Measurements from ENCODE around the gene A3GALT2.
A peak's percentile ranks its signal among the peaks of the same experiment; 100 is the strongest.

Gene A3GALT2

GRCh38 chr1:33277488-33278084 is 43.3 kb downstream of the A3GALT2 start:
- no peak overlapping the region for H3K4me3 ChIP-seq (ENCODE audit: severe bottlenecking)
- no peaks in the 10 kb centered on the region for H3K4me1 ChIP-seq (ENCODE audit: insufficient read depth, poor library complexity, severe bottlenecking)
- ATAC-seq (ENCODE audit: low read depth) = no peak
- DNase-seq (ENCODE audit: low spot score) = peak; percentile 32
- peaks cover 29% of the 10 kb centered on the region for H3K36me3 ChIP-seq (ENCODE audit: low read depth)
- H3K27me3 ChIP-seq (ENCODE audit: insufficient read depth, poor library complexity, severe bottlenecking) = no peaks in the 10 kb centered on the region
- no peaks in the 10 kb centered on the region for H3K9me3 ChIP-seq (ENCODE audit: severe bottlenecking)
- no peak overlapping the region for H3K27ac ChIP-seq (ENCODE audit: poor library complexity, severe bottlenecking)
- TF ChIP-seq CTCF (IDR thresholded peaks at IDR 0.05; ENCODE audit: poor library complexity, severe bottlenecking) = no peak

DNA sequence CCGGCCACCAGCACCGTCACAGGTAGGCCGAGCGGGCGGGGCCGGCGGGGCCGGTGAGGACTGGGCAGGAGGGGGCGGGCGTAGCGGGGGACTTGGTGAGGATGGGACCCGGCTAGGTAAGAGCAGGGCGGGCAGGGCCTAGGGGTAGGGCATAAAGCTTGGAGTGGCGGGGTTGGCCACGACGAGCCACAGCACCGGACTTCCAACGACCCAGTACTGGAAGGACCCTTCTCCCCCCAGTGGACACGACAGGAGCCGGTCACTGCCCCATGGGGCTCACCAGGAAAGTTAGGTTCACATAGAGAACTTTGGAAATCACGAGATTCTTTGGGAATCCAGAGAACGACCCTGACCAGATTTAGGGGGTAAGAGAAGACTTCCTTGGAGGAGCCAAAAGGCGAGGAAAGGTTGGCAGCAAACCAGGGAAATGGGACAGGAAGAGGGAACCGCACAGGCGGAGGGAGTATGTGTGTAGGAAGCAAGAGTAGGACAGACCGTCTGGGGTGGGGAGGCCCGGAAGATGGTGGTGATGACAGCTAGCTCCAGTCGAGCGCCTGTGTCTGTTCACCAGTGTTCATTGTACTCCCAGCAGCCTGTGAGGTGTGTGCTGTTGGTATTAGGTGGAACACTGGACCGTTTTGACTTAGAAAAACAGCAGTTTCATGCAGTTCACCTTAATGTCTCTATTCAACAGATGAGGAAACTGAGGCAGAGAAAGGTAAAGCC is 44.2 kb downstream of the A3GALT2 start:
- Histone ChIP-seq H3K36me3 (ENCODE audit: low read depth) (peaks cover 22% of the 10 kb centered on the region), H3K4me3 (ENCODE audit: severe bottlenecking) (no peak overlapping the region), H3K27ac (ENCODE audit: poor library complexity, severe bottlenecking) (no peak overlapping the region), H3K4me1 (ENCODE audit: insufficient read depth, poor library complexity, severe bottlenecking) (no peaks in the 10 kb centered on the region), H3K27me3 (ENCODE audit: insufficient read depth, poor library complexity, severe bottlenecking) (no peaks in the 10 kb centered on the region), H3K9me3 (ENCODE audit: severe bottlenecking) (no peaks in the 10 kb centered on the region)
- ATAC-seq (ENCODE audit: low read depth) = no peak
- TF ChIP-seq CTCF (IDR thresholded peaks at IDR 0.05; ENCODE audit: poor library complexity, severe bottlenecking) = no peak
- DNase-seq (ENCODE audit: low spot score) = peak; percentile 52

DNA sequence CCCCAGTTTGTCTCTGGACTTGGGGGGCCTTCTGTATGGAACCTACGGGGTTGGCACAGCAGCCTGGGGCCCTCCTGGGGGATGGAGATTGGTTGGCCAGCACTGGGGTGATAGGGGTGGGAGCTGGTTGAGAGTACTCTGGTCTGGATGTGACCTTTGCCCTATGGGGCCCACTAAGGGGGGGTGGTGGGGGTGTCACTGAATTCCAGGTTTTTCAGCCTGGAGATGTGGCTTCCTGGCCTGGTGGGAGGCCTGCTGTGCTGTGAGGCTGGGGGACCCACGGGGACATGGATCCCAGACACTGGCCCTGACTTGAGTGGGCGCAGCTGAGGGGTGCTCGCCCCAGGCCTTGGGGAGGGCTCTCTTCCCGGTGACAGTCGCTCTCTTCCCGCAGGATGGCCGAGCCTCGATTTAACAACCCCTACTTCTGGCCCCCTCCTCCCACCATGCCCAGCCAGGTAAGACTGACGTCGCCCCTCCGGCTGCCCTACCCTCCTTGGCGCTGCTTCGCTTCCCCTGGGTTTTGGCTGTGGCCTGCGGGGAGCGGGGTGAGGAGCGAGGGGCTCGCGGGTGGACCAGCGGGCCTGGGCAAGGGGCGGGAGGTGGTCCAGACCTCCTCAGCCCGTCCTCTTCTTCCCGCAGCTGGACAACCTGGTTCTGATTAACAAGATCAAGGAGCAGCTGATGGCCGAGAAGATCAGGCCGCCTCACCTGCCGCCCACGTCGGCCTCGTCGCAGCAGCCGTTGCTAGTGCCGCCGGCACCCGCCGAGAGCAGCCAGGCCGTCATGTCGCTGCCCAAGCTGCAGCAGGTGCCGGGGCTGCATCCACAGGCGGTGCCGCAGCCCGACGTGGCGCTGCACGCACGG is 45.0 kb downstream of the A3GALT2 start:
- H3K4me3 ChIP-seq (ENCODE audit: severe bottlenecking) = no peak overlapping the region
- no peaks in the 10 kb centered on the region for H3K4me1 ChIP-seq (ENCODE audit: insufficient read depth, poor library complexity, severe bottlenecking)
- no peaks in the 10 kb centered on the region for H3K9me3 ChIP-seq (ENCODE audit: severe bottlenecking)
- DNase-seq (ENCODE audit: low spot score) (no peak), ATAC-seq (ENCODE audit: low read depth) (no peak)
- H3K36me3 ChIP-seq (ENCODE audit: low read depth) = peaks cover 19% of the 10 kb centered on the region
- H3K27me3 ChIP-seq (ENCODE audit: insufficient read depth, poor library complexity, severe bottlenecking) = no peaks in the 10 kb centered on the region
- no peak overlapping the region for H3K27ac ChIP-seq (ENCODE audit: poor library complexity, severe bottlenecking)
- no peak for TF ChIP-seq CTCF (IDR thresholded peaks at IDR 0.05; ENCODE audit: poor library complexity, severe bottlenecking)

DNA sequence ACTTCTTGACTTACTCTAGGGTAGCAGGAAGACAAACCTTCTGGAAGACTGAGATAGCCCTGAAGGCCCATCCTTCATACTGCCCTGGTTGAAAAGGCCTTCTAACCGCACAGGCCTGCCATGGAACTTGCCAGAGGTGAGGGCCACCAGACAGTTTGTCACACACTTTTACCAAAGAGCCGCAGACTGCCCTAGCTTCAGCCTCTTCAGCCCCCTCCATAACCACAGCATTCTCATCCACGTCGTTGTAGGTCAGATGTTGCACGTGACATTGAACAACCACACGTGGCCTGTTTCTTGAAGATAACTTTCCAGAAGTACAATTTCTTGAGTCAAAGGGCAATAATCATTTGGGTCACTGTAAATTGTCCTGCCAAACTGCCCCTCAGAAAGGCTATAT is 45.7 kb downstream of the A3GALT2 start:
- H3K36me3 ChIP-seq (ENCODE audit: low read depth) = peaks cover 14% of the 10 kb centered on the region
- no peaks in the 10 kb centered on the region for H3K27me3 ChIP-seq (ENCODE audit: insufficient read depth, poor library complexity, severe bottlenecking)
- no peak for TF ChIP-seq CTCF (IDR thresholded peaks at IDR 0.05; ENCODE audit: poor library complexity, severe bottlenecking)
- no peak overlapping the region for H3K27ac ChIP-seq (ENCODE audit: poor library complexity, severe bottlenecking)
- no peak overlapping the region for H3K4me3 ChIP-seq (ENCODE audit: severe bottlenecking)
- no peaks in the 10 kb centered on the region for H3K4me1 ChIP-seq (ENCODE audit: insufficient read depth, poor library complexity, severe bottlenecking)
- ATAC-seq (ENCODE audit: low read depth) (no peak), DNase-seq (ENCODE audit: low spot score) (no peak)
- H3K9me3 ChIP-seq (ENCODE audit: severe bottlenecking) = no peaks in the 10 kb centered on the region

Measured in RWPE2 (cell line).